ENCODE measurements around the gene KRTAP15-1.

KRTAP15-1 gene

GRCh38 chr21:30468900-30469714 is 29.0 kb downstream of the KRTAP15-1 start:
- Histone ChIP-seq H3K9me2 (ENCODE audit: low read depth, low read length) (no peaks in the 10 kb centered on the region), H3K4me2 (ENCODE audit: low read length) (no peak overlapping the region), H3K36me3 (ENCODE audit: insufficient read depth, low read length) (no peaks in the 10 kb centered on the region), H3K9ac (ENCODE audit: low read length) (no peak overlapping the region), H3K4me3 (ENCODE audit: low read depth, low read length, poor library complexity, severe bottlenecking) (no peak overlapping the region), H3K4me1 (ENCODE audit: insufficient read depth, low read length, severe bottlenecking) (no peaks in the 10 kb centered on the region), H3K27me3 (ENCODE audit: insufficient read depth, low read length) (no peaks in the 10 kb centered on the region), H3K27ac (ENCODE audit: low read depth, low read length, poor library complexity, severe bottlenecking) (no peak overlapping the region), H3K9me3 (ENCODE audit: low read length) (no peaks in the 10 kb centered on the region), H4K20me1 (ENCODE audit: insufficient read depth, low read length) (no peaks in the 10 kb centered on the region), H3K79me2 (ENCODE audit: insufficient read depth, low read length) (no peaks in the 10 kb centered on the region), H2AFZ (ENCODE audit: low read length) (no peak overlapping the region), H3F3A (ENCODE audit: insufficient read depth, low read length) (no peaks in the 10 kb centered on the region)
- no peak for TF ChIP-seq EZH2 (IDR thresholded peaks at IDR 0.05; ENCODE audit: borderline replicate concordance, low read length)
- TF ChIP-seq, protein P1, sequence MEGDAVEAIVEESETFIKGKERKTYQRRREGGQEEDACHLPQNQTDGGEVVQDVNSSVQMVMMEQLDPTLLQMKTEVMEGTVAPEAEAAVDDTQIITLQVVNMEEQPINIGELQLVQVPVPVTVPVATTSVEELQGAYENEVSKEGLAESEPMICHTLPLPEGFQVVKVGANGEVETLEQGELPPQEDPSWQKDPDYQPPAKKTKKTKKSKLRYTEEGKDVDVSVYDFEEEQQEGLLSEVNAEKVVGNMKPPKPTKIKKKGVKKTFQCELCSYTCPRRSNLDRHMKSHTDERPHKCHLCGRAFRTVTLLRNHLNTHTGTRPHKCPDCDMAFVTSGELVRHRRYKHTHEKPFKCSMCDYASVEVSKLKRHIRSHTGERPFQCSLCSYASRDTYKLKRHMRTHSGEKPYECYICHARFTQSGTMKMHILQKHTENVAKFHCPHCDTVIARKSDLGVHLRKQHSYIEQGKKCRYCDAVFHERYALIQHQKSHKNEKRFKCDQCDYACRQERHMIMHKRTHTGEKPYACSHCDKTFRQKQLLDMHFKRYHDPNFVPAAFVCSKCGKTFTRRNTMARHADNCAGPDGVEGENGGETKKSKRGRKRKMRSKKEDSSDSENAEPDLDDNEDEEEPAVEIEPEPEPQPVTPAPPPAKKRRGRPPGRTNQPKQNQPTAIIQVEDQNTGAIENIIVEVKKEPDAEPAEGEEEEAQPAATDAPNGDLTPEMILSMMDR (IDR thresholded peaks at IDR 0.05; ENCODE audit: low read length) = no peak

- no peak overlapping the region for H3K27ac ChIP-seq (ENCODE audit: low read depth, low read length, poor library complexity, severe bottlenecking)
- H3K4me3 ChIP-seq (ENCODE audit: low read depth, low read length, poor library complexity, severe bottlenecking) = no peak overlapping the region
- no peak overlapping the region for H3K9ac ChIP-seq (ENCODE audit: low read length)
- no peak overlapping the region for H2AFZ ChIP-seq (ENCODE audit: low read length)
- no peaks in the 10 kb centered on the region for H3K9me2 ChIP-seq (ENCODE audit: low read depth, low read length)
- H3K36me3 ChIP-seq (ENCODE audit: insufficient read depth, low read length) = no peaks in the 10 kb centered on the region
- TF ChIP-seq EZH2 (IDR thresholded peaks at IDR 0.05; ENCODE audit: borderline replicate concordance, low read length) = no peak
- TF ChIP-seq, protein P1 (IDR thresholded peaks at IDR 0.05; ENCODE audit: low read length) = no peak
- H4K20me1 ChIP-seq (ENCODE audit: insufficient read depth, low read length) = no peaks in the 10 kb centered on the region
- H3K4me1 ChIP-seq (ENCODE audit: insufficient read depth, low read length, severe bottlenecking) = no peaks in the 10 kb centered on the region
- H3K27me3 ChIP-seq (ENCODE audit: insufficient read depth, low read length) = no peaks in the 10 kb centered on the region
- H3F3A ChIP-seq (ENCODE audit: insufficient read depth, low read length) = no peaks in the 10 kb centered on the region
- no peaks in the 10 kb centered on the region for H3K79me2 ChIP-seq (ENCODE audit: insufficient read depth, low read length)
- H3K9me3 ChIP-seq (ENCODE audit: low read length) = no peaks in the 10 kb centered on the region
- no peak overlapping the region for H3K4me2 ChIP-seq (ENCODE audit: low read length)
Observed at GRCh38 chr21:30478004-30478403, 37.9 kb downstream of the KRTAP15-1 start.

GRCh38 chr21:30479259-30479658 is 39.2 kb downstream of the KRTAP15-1 start:
- Histone ChIP-seq H3K4me3 (ENCODE audit: low read depth, low read length, poor library complexity, severe bottlenecking) (no peak overlapping the region), H3K9me3 (ENCODE audit: low read length) (no peaks in the 10 kb centered on the region), H3K36me3 (ENCODE audit: insufficient read depth, low read length) (no peaks in the 10 kb centered on the region), H3K9ac (ENCODE audit: low read length) (no peak overlapping the region), H3K4me1 (ENCODE audit: insufficient read depth, low read length, severe bottlenecking) (no peaks in the 10 kb centered on the region), H3K27ac (ENCODE audit: low read depth, low read length, poor library complexity, severe bottlenecking) (no peak overlapping the region), H3K79me2 (ENCODE audit: insufficient read depth, low read length) (no peaks in the 10 kb centered on the region), H4K20me1 (ENCODE audit: insufficient read depth, low read length) (no peaks in the 10 kb centered on the region), H3F3A (ENCODE audit: insufficient read depth, low read length) (no peaks in the 10 kb centered on the region), H3K9me2 (ENCODE audit: low read depth, low read length) (no peaks in the 10 kb centered on the region), H2AFZ (ENCODE audit: low read length) (no peak overlapping the region), H3K27me3 (ENCODE audit: insufficient read depth, low read length) (no peaks in the 10 kb centered on the region), H3K4me2 (ENCODE audit: low read length) (no peak overlapping the region)
- TF ChIP-seq EZH2 (IDR thresholded peaks at IDR 0.05; ENCODE audit: borderline replicate concordance, low read length) = no peak
- TF ChIP-seq, protein P1 (IDR thresholded peaks at IDR 0.05; ENCODE audit: low read length) = no peak
